LNCaP clone FGC (cell line): ENCODE measurements around the gene APLNR.
A peak's percentile ranks its signal among the peaks of the same experiment; 100 is the strongest.

ENCODE experiments used
- DNase-seq: peaks from one replicate; pipeline ENCODE4 v3.0.0-alpha.2; 2011; ENCODE audit warnings: low read depth
- H3K4me3 ChIP-seq: 2 replicates; pipeline ENCODE4 v1.5.1; 2011; ENCODE audit warnings: mild to moderate bottlenecking, low read depth, low read length, control low read depth
- CTCF ChIP-seq: IDR thresholded peaks from 2 replicates; pipeline ENCODE4 v1.5.1; 2012; ENCODE audit warnings: mild to moderate bottlenecking; ENCODE audit not compliant: control insufficient read depth, insufficient read depth; ENCODE audit errors: extremely low read depth

Gene APLNR

GRCh38 chr11:57276169-57276970 is 39.3 kb upstream of the APLNR start:
- no peak for DNase-seq
- TF ChIP-seq CTCF, result no peak
- H3K4me3 ChIP-seq, result no peak overlapping the region

- no peak overlapping the region for H3K4me3 ChIP-seq
- DNase-seq, result no peak
- no peak for TF ChIP-seq CTCF
Observed at GRCh38 chr11:57275582-57275981, 38.5 kb upstream of the APLNR start.

- no peak overlapping the region for H3K4me3 ChIP-seq
- no peak for DNase-seq
- no peak for TF ChIP-seq CTCF
Observed at GRCh38 chr11:57274904-57275498, 38.0 kb upstream of the APLNR start.

GRCh38 chr11:57273448-57274058 is 36.5 kb upstream of the APLNR start:
- no peak overlapping the region for H3K4me3 ChIP-seq
- DNase-seq, result no peak
- TF ChIP-seq CTCF, result no peak

- DNase-seq, result peak; percentile 36
- TF ChIP-seq CTCF, result no peak
- no peak overlapping the region for H3K4me3 ChIP-seq
Observed at GRCh38 chr11:57269571-57270021, 32.5 kb upstream of the APLNR start.

GRCh38 chr11:57266157-57266556 is 29.1 kb upstream of the APLNR start:
- DNase-seq, result no peak
- no peak for TF ChIP-seq CTCF
- no peak overlapping the region for H3K4me3 ChIP-seq
